Aorta (tissue), 5 donors: ENCODE results near the gene CHKB. TPM values are rescaled to one million over a fixed set of nuclear protein-coding genes. Genes with fewer than 3 reads are reported as not detected.
A peak's percentile ranks its signal among the peaks of the same experiment; 100 is the strongest.
"Not testable (repeated sequence)": the region's sequence is repeated elsewhere in the genome, so short reads cannot be mapped to it uniquely, and the experiment has no call there.

Source experiments
- ATAC-seq: fragments of 200-7000 bp; cut with Tn5 transposase; one replicate; pipeline ENCODE4 v1.9.1; 2022; ENCODE audit warnings: moderate library complexity; ENCODE audit not compliant: low FRiP score
- DNase-seq, 2 donors: peaks; one replicate each; pipeline ENCODE4 v3.0.0-alpha.2; 2020
- H3K27ac ChIP-seq, 2 donors: one replicate each; pipeline ENCODE4 v1.5.1; 2013; ENCODE audit warnings: low read length in 2 of 2, mild to moderate bottlenecking in 2 of 2, moderate library complexity in 2 of 2, control low read depth in 1 of 2, inconsistent platforms in 1 of 2, low read depth in 1 of 2
- H3K27me3 ChIP-seq, 2 donors: one replicate each; pipeline ENCODE4 v1.6.1; 2013; ENCODE audit warnings: control low read depth in 1 of 2, low read length in 1 of 2, mild to moderate bottlenecking in 1 of 2, moderate library complexity in 1 of 2; ENCODE audit not compliant: insufficient read depth in 2 of 2, control insufficient read depth in 1 of 2
- H3K36me3 ChIP-seq, 2 donors: one replicate each; pipeline ENCODE4 v1.6.1; 2013; ENCODE audit warnings: control low read depth in 1 of 2, low read length in 1 of 2, mild to moderate bottlenecking in 1 of 2; ENCODE audit not compliant: insufficient read depth in 2 of 2, control insufficient read depth in 1 of 2
- H3K4me1 ChIP-seq, 2 donors: one replicate each; pipeline ENCODE4 v1.6.1; 2013; ENCODE audit warnings: low read length in 2 of 2, control low read depth in 1 of 2, mild to moderate bottlenecking in 1 of 2, moderate library complexity in 1 of 2; ENCODE audit not compliant: insufficient read depth in 2 of 2, control insufficient read depth in 1 of 2
- H3K4me3 ChIP-seq, 2 donors: one replicate each; pipeline ENCODE4 v1.5.1; 2013; ENCODE audit warnings: low read length in 2 of 2, control low read depth in 1 of 2, mild to moderate bottlenecking in 1 of 2
- H3K9me3 ChIP-seq: one replicate; pipeline ENCODE4 v1.6.1; 2013; ENCODE audit warnings: mild to moderate bottlenecking, low read length; ENCODE audit not compliant: control insufficient read depth
- WGBS, 2 donors: extraction: QIAGEN DNeasy Blood & Tissue Kit; methylation state at CpG; one replicate each; pipeline ENCODE4 v1.1.7; 2013; 5-methylcytosine and 5-hydroxymethylcytosine counted together
- intact Hi-C, 2 donors: fragments of 100-400 bp; cut with DNase I; formaldehyde crosslinking; loops; one replicate each; pipeline versions ENCODE4 v1.14.2 to v1.15.0; 2022
- polyA plus RNA-seq, 2 donors: library from polyadenylated mRNA; stranded (reverse); fragments of 200-250 nt; gene quantifications; one replicate each; pipeline ENCODE4 v1.2.3, GENCODE V29; 2013
- total RNA-seq, 2 donors: library from RNA; stranded (reverse); fragmentation: NEBNext Ultra II Directional; extraction: Animal tissue kit (Norgen Biotek cat#: 25700); gene quantifications; one replicate each; pipeline ENCODE4 v1.2.1, GENCODE V29; 2021
- donor health status: healthy with polysubstance abuse.
- donor health status: Bipolar disorder and iron deficiency.
- donor health status: DM: no; HTN: no; CAD: no.
- donor health status: DM: no; HTN: no; CAD: no.
- donor health status: DM: yes; HTN: yes; CAD: no.

CHKB gene
- total and polyA plus RNA-seq, 4 donors, result 28.4 to 544 (median 57.7) TPM

DNA sequence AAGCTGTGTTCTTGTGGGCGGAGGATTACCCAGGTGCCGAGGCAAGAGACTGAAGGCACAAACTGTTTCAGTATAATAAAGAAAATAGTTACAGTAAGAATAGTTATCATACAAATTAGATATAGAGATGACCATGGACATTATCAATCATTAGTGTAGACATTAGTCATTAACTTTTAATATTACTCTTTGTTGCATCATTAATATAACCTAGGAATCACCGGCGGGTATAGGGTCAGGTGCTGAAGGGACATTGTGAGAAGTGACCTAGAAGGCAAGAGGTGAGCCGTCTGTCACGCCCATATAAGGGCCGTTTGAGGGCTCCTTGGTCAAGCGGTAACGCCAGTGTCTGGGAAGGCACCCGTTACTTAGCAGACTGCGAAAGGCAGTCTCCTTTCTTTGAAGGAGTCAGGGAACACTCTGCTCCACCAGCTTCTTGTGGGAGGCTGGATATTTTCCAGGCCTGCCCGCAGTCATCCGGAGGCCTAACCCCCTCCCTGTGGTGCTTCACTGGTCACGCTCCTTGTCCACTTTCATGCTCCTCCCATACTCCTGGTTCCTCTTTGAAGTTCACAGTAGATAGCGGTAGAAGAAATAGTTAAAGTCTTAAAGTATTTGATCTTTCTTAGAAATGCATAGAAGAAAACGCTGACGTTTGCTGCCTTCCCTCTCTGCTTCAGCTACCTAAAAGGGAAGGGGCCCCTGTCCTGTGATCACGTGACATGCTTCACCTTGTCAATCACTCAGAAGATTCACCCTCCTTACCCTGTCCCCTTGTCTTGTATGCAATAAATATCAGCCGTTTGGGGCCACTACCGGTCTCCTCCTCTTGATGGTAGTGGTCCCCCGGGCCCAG is 48.6 kb downstream of the CHKB start:
- ATAC-seq, H3K27me3 ChIP-seq, H3K27ac ChIP-seq, H3K4me1 ChIP-seq, H3K36me3 ChIP-seq, H3K4me3 ChIP-seq, intact Hi-C loops, H3K9me3 ChIP-seq: not testable (repeated sequence)
- 56 to 62% methylated on average over 21 of the region's 21 CpGs for WGBS, 2 donors
- DNase-seq, result peak; percentile 62 to 82

- H3K9me3 ChIP-seq, result no peaks in the 10 kb centered on the region
- WGBS, 2 donors, result 75 to 79% methylated on average over 19 of the region's 19 CpGs
- ATAC-seq, result no peak
- no peak overlapping the region for H3K27ac ChIP-seq
- intact Hi-C loops, result no loop called here
- peak in 1 of 2 donors; percentile 51 for DNase-seq
- no peak overlapping the region for H3K4me3 ChIP-seq
- no peaks in the 10 kb centered on the region for H3K36me3 ChIP-seq
- H3K4me1 ChIP-seq, result no peaks in the 10 kb centered on the region
- no peaks in the 10 kb centered on the region for H3K27me3 ChIP-seq
Observed at GRCh38 chr22:50532824-50533796, 49.5 kb downstream of the CHKB start.

- ATAC-seq, result peak; percentile 72
- Histone ChIP-seq H3K9me3 (no peaks in the 10 kb centered on the region), H3K27me3 (no peaks in the 10 kb centered on the region), H3K4me1 (no peaks in the 10 kb centered on the region), H3K4me3 (peak overlapping the region in 1 of 2 donors; percentile 18), H3K27ac (no peak overlapping the region), H3K36me3 (no peaks in the 10 kb centered on the region)
- peak; percentile 90 to 92 for DNase-seq
- intact Hi-C loops, result no loop called here
- 2 to 3% methylated on average over 44 to 56 of the region's 56 CpGs for WGBS, 2 donors
Observed at GRCh38 chr22:50531962-50532674, 50.5 kb downstream of the CHKB start.

DNA sequence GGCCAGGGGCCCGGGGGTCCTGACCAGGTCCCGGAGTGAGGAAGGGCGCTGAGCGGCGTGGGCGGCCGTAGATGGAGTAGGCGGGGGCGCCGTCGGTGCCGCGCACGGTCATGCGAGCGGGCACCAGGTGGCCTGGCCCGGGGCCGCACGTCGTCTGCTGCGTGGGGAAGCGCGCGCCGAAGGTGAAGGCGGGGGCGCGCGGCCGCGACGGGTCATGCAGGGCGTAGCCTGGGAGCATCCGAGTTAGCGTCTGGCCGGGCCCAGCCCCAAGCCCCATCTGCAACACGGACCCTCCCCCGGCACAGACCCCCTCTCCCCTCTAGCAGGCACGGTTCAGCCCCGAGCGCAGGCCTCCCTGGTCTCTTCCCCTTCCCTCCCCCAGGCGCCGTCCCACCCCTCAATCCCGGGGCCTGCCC is 51.1 kb downstream of the CHKB start:
- ATAC-seq (peak; percentile 44), DNase-seq (peak; percentile 83 to 86)
- Histone ChIP-seq H3K4me3 (peak overlapping the region in 1 of 2 donors; percentile 18), H3K9me3 (no peaks in the 10 kb centered on the region), H3K36me3 (no peaks in the 10 kb centered on the region), H3K4me1 (no peaks in the 10 kb centered on the region), H3K27ac (no peak overlapping the region), H3K27me3 (no peaks in the 10 kb centered on the region)
- WGBS, 2 donors, result 1 to 2% methylated on average over 40 to 44 of the region's 44 CpGs
- intact Hi-C loops, result no loop called here

DNA sequence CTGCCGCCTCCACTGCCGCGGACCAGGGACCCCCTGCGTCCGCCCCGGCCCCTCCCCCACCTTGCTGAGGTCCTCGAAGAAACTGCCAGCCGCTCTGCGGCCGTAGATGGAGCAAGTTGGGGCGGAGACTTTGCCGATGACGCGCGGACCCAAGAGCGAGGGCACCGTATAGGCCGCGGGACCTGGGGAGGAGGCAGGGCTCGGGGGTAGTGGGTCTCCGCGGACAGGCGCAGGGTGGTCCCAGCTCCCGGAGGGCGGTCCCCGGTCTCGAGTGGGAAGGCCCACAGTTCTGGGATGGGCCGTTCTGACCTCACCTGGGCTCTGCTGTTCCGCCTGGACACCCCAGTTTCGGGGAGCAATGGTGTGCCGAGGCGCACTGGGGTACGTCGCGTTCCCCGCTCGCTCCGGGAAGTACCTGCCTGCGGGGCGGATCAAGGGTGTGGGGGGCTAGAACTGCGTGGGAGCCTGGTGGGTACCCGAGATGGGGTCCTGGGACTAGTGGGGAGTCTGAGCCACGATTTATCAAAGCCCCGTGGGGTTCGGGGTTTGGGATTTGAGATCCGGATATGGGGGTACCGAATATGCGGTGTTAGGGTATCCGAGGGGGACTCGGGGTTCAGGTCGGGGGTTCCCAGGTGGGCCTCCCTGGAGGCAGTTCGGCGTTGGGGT is 51.6 kb downstream of the CHKB start:
- ATAC-seq, result peak; percentile 79
- WGBS, 2 donors, result 6 to 7% methylated on average over 53 of the region's 53 CpGs
- Histone ChIP-seq H3K27ac (no peak overlapping the region), H3K27me3 (no peaks in the 10 kb centered on the region), H3K36me3 (no peaks in the 10 kb centered on the region), H3K4me1 (no peaks in the 10 kb centered on the region), H3K4me3 (no peak overlapping the region), H3K9me3 (no peaks in the 10 kb centered on the region)
- intact Hi-C loops, result no loop called here
- peak; percentile 95 to 96 for DNase-seq

GRCh38 chr22:50530580-50530876 is 52.1 kb downstream of the CHKB start:
- WGBS, 2 donors, result 1 to 3% methylated on average over 21 of the region's 21 CpGs
- intact Hi-C loops, result no loop called here
- no peak for ATAC-seq
- no peak overlapping the region for H3K4me3 ChIP-seq
- no peaks in the 10 kb centered on the region for H3K4me1 ChIP-seq
- no peak for DNase-seq
- H3K27ac ChIP-seq, result no peak overlapping the region
- H3K9me3 ChIP-seq, result no peaks in the 10 kb centered on the region
- no peaks in the 10 kb centered on the region for H3K36me3 ChIP-seq
- no peaks in the 10 kb centered on the region for H3K27me3 ChIP-seq

DNA sequence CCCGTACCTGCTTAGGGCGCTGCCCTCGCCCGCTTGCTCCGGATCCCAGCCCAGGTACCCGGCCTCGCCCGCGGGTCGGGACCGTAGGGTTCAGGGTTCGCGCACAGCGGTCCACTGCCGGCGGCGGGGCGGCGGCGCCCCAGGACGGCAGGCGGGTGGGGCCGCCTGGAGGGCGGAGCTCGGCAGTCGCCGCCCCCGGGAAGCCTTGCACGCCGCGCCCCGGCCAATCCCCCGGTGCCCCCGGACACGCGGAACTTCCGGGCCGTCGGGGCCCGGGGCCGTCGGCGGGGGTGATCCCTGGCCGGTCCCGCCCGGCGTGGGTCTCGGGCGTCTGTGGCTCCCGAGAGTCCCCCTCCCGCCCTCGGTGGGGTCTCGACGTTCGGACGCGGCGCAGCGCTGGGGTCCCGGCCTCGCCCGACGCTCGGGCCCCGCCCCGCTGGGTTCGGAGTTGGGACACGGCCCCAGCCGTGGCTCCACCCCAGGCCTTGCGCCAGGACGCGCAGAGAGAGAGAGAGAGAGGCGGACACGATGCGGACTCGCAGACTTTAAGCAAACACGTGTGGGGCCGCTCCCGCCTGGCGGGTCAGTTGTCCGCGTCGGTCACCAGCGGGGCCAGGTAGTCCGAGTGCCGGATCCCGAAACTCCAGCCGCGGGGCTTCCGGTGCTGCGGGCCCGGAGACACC is 52.6 kb downstream of the CHKB start, which contains the start of gene TYMP:
TSS of gene TYMP (minus strand) at position 116 of the 683 bp plus-strand sequence. CDS start 303 bp downstream, outside the sequence.
- Histone ChIP-seq H3K9me3 (no peaks in the 10 kb centered on the region), H3K27me3 (no peaks in the 10 kb centered on the region), H3K4me3 (no peak within 1 kb of the TSS), H3K36me3 (no peaks in the 10 kb centered on the region), H3K27ac (no peak within 1 kb of the TSS), H3K4me1 (no peaks in the 10 kb centered on the region)
- ATAC-seq (peak; percentile 55), DNase-seq (peak; percentile 95)
- WGBS, 2 donors, result 1 to 2% methylated on average over 59 to 92 of the region's 92 CpGs
- intact Hi-C loops, result loop anchor here in 1 of 2 donors (5.0 kb wide), 1 partner anchor 32 kb away; the partner anchor contains the start of gene SYCE3
